ENCODE results near the gene PIK3C3.

GRCh38 chr18:41922176-41922575 is 32.9 kb upstream of the PIK3C3 start:
- TF ChIP-seq CTCF (IDR thresholded peaks at IDR 0.05; ENCODE audit: low read length), result no peak
- no peak for TF ChIP-seq EZH2 (IDR thresholded peaks at IDR 0.05; ENCODE audit: borderline replicate concordance, low read length)
